GM12801 (cell line): ENCODE results near the gene C16orf96.

Experiments used
- CTCF ChIP-seq: IDR thresholded peaks from one replicate; pipeline ENCODE4 v1.5.1; 2011; ENCODE audit warnings: control low read depth; ENCODE audit not compliant: insufficient read length; ENCODE audit errors: extremely low read depth

Gene C16orf96

GRCh38 chr16:4556580-4556979 lies 440 bp downstream of the C16orf96 start:
- TF ChIP-seq CTCF = no peak

GRCh38 chr16:4557973-4558372 lies 1.8 kb downstream of the C16orf96 start:
- no peak for TF ChIP-seq CTCF

GRCh38 chr16:4561596-4561995 lies 5.5 kb downstream of the C16orf96 start:
- TF ChIP-seq CTCF = no peak

- no peak for TF ChIP-seq CTCF
Measured at GRCh38 chr16:4564661-4565267, 8.6 kb downstream of the C16orf96 start.

- no peak for TF ChIP-seq CTCF
Measured at GRCh38 chr16:4566144-4566543, 10.0 kb downstream of the C16orf96 start.

- TF ChIP-seq CTCF = no peak
Measured at GRCh38 chr16:4570086-4570485, 13.9 kb downstream of the C16orf96 start.

- no peak for TF ChIP-seq CTCF
Measured at GRCh38 chr16:4570688-4571321, 14.7 kb downstream of the C16orf96 start.
